Left lung (tissue), 10 donors: Measurements from ENCODE around the gene TRERF1. TPM values are rescaled to one million over a fixed set of nuclear protein-coding genes. Genes with fewer than 3 reads are reported as not detected.

Experiments used
- ATAC-seq: fragments of 200-7000 bp; cut with Tn5 transposase; one replicate; pipeline ENCODE4 v1.9.1; 2020; ENCODE audit warnings: moderate library complexity
- DNase-seq, 4 donors: peaks; one replicate each; pipeline ENCODE4 v3.0.0-alpha.2; 2013 to 2020
- H3K27ac ChIP-seq, 2 donors: fragments of 200-600 bp; sonication (generic) in 1 of 2; one replicate each; pipeline versions ENCODE4 v1.5.0 to v1.8.0; 2020 to 2021
- H3K27me3 ChIP-seq, 2 donors: fragments of 200-600 bp; sonication (generic) in 1 of 2; one replicate each; pipeline versions ENCODE4 v1.5.0 to v1.8.0; 2020 to 2021
- H3K36me3 ChIP-seq, 2 donors: fragments of 200-600 bp; sonication (generic) in 1 of 2; one replicate each; pipeline versions ENCODE4 v1.5.0 to v1.8.0; 2020 to 2021
- H3K4me1 ChIP-seq, 2 donors: fragments of 200-600 bp; one replicate each; pipeline ENCODE4 v1.8.0; 2021
- H3K4me3 ChIP-seq, 2 donors: fragments of 200-600 bp; sonication (generic) in 1 of 2; one replicate each; pipeline versions ENCODE4 v1.5.0 to v1.8.0; 2020 to 2021; ENCODE audit warnings: mild to moderate bottlenecking in 1 of 2
- H3K9me3 ChIP-seq, 2 donors: fragments of 200-600 bp; sonication (generic) in 1 of 2; one replicate each; pipeline versions ENCODE4 v1.5.0 to v1.8.0; 2020 to 2021
- CTCF ChIP-seq, 2 donors: fragments of 200-600 bp; sonication (generic) in 1 of 2; IDR thresholded peaks; one replicate each; pipeline versions ENCODE4 v1.5.0 to v1.8.0; 2021; ENCODE audit warnings: antibody characterized with exemption in 2 of 2
- intact Hi-C, 2 donors: fragments of 100-400 bp; cut with DNase I; formaldehyde crosslinking; loops; one replicate each; pipeline versions ENCODE4 v1.11.2 to v1.14.2; 2022
- polyA plus RNA-seq, 6 donors: library from polyadenylated mRNA; unstranded; fragments of 120-200 nt; gene quantifications; one replicate each; pipeline ENCODE4 v1.2.1, GENCODE V29; 2013; ENCODE audit not compliant: insufficient read length in 6 of 6
- total RNA-seq, 2 donors: library from RNA; stranded (reverse); fragmentation: NEBNext Ultra II Directional; extraction: Animal tissue kit (Norgen Biotek cat#: 25700); gene quantifications; one replicate each; pipeline ENCODE4 v1.2.1, GENCODE V29; 2021
- donor health status: DM: no; HTN: yes; CAD: no.
- donor health status: DM: no; HTN: no; CAD: no.

Gene TRERF1
- total and polyA plus RNA-seq, 8 donors, result 3.7 to 24.9 (median 20.7) TPM

GRCh38 chr6:42236682-42237473 lies 214.8 kb downstream of the TRERF1 start:
- intact Hi-C loops, result no loop called here

GRCh38 chr6:42236030-42236429 lies 215.7 kb downstream of the TRERF1 start:
- Histone ChIP-seq H3K27me3 (no peaks in the 10 kb centered on the region), H3K36me3 (peaks cover 0 to 40% of the 10 kb centered on the region in 2 donors)

More at GRCh38 chr6:42236682-42237473, 214.8 kb downstream of the TRERF1 start:
- H3K36me3 ChIP-seq, result peaks cover 0 to 40% of the 10 kb centered on the region in 2 donors
- TF ChIP-seq CTCF (IDR thresholded peaks at IDR 0.05), result no peak
- H3K4me1 ChIP-seq, result no peaks in the 10 kb centered on the region
- ATAC-seq, result no peak
- no peak for DNase-seq
- H3K4me3 ChIP-seq, result no peak overlapping the region
- H3K9me3 ChIP-seq, result no peaks in the 10 kb centered on the region
- no peak overlapping the region for H3K27ac ChIP-seq
- H3K27me3 ChIP-seq, result no peaks in the 10 kb centered on the region

GRCh38 chr6:42232035-42232434 lies 219.7 kb downstream of the TRERF1 start:
- H3K4me3 ChIP-seq, result no peak overlapping the region
- peaks cover 0 to 43% of the 10 kb centered on the region in 2 donors for H3K36me3 ChIP-seq
- no peaks in the 10 kb centered on the region for H3K9me3 ChIP-seq
- intact Hi-C loops, result no loop called here
- DNase-seq (no peak), ATAC-seq (no peak)
- H3K27ac ChIP-seq, result no peak overlapping the region
- no peaks in the 10 kb centered on the region for H3K4me1 ChIP-seq
- H3K27me3 ChIP-seq, result no peaks in the 10 kb centered on the region
- TF ChIP-seq CTCF (IDR thresholded peaks at IDR 0.05), result no peak

More at GRCh38 chr6:42236030-42236429, 215.7 kb downstream of the TRERF1 start:
- Histone ChIP-seq H3K9me3 (no peaks in the 10 kb centered on the region), H3K4me1 (no peaks in the 10 kb centered on the region), H3K27ac (no peak overlapping the region), H3K4me3 (no peak overlapping the region)
- ATAC-seq, result no peak
- no peak for TF ChIP-seq CTCF (IDR thresholded peaks at IDR 0.05)
- no peak for DNase-seq
- intact Hi-C loops, result no loop called here

GRCh38 chr6:42230345-42231321 lies 221.1 kb downstream of the TRERF1 start:
- Histone ChIP-seq H3K9me3 (no peaks in the 10 kb centered on the region), H3K36me3 (peaks cover 0 to 35% of the 10 kb centered on the region in 2 donors), H3K4me1 (no peaks in the 10 kb centered on the region), H3K27ac (no peak overlapping the region), H3K4me3 (no peak overlapping the region), H3K27me3 (no peaks in the 10 kb centered on the region)
- intact Hi-C loops, result no loop called here
- DNase-seq (peak in 2 of 4 donors; percentile 42 to 68), ATAC-seq (no peak)
- no peak for TF ChIP-seq CTCF (IDR thresholded peaks at IDR 0.05)
